ENCODE measurements around the gene CAV1.

The CAV1 gene

DNA sequence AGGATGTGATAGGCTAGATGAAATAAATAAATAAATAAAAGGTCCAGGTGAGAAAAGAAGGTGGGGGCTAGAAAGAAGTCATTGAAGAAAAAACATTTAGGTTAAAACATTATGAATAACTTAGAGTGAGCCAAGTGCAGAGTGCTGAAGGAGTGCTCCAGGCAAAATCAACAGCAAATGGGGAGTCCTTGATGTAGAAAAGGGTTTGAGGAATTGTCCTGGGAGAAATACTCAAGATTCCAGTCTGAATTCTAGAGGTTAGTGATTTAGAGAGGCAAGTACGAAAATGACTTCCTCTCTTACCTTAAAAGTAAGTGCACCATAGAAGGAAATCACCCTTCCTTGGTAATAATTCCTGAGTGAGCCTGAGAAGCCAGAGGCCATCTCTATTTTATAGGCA, 19.7 kb downstream of the CAV1 start:
- no peak for DNase-seq (ENCODE audit: low read depth)
- TF ChIP-seq, protein P1, sequence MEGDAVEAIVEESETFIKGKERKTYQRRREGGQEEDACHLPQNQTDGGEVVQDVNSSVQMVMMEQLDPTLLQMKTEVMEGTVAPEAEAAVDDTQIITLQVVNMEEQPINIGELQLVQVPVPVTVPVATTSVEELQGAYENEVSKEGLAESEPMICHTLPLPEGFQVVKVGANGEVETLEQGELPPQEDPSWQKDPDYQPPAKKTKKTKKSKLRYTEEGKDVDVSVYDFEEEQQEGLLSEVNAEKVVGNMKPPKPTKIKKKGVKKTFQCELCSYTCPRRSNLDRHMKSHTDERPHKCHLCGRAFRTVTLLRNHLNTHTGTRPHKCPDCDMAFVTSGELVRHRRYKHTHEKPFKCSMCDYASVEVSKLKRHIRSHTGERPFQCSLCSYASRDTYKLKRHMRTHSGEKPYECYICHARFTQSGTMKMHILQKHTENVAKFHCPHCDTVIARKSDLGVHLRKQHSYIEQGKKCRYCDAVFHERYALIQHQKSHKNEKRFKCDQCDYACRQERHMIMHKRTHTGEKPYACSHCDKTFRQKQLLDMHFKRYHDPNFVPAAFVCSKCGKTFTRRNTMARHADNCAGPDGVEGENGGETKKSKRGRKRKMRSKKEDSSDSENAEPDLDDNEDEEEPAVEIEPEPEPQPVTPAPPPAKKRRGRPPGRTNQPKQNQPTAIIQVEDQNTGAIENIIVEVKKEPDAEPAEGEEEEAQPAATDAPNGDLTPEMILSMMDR (IDR thresholded peaks at IDR 0.05; ENCODE audit: low read depth, low read length, missing control alignments), result no peak
- in situ Hi-C loops (cut with HindIII; ENCODE audit: low sequenced_read_pairs), result no loop called here
- no peak overlapping the region for H3K4me3 ChIP-seq (ENCODE audit: low read depth, low read length)

DNA sequence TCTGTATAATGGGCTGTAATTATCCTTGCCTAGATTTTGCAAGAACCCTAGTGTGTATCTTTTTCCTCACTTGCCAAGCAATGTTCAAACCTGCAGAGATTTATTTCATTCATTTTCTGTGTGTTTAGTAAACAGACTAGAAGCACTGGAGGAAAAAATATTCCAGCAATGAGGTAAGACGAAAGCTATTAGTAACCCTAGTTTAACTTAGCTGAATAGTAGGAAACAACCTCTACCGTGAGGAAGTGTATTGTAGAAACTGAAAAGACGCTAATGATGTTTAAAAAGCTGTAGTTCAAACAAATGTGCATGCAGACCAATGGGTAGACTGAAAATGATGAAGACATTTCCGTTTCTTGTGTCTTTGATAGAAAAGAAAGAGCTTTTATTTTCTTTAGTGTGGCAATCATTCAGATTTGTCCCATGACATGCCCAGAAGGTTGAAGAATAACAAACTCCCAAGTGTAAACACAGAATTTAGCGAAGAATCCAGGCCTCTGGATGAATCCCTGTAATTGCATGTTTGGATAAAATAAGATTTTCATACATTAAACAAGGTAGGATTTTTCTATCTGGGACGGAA, 20.7 kb downstream of the CAV1 start:
- DNase-seq (ENCODE audit: low read depth), result no peak
- no peak overlapping the region for H3K4me3 ChIP-seq (ENCODE audit: low read depth, low read length)
- TF ChIP-seq, protein P1 (IDR thresholded peaks at IDR 0.05; ENCODE audit: low read depth, low read length, missing control alignments), result no peak
- in situ Hi-C loops (cut with HindIII; ENCODE audit: low sequenced_read_pairs), result no loop called here

DNA sequence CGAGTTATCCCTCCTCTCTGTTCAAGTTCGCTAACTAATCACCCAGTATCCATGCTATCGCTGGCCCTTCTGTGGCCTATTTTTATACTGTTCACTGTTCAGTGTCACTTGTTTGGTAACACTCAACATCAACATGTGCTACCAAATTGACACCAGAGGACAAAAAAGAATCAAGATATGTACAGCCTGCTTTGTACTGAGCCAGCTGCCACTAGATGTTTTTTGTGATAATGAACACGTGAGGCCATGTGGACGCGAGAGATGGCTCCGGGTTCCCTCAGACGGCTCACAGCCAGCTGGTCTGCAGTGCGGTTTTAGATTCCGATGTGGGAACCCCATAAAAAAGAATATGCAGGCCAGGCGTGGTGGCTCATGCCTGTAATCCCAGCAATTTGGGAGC, 21.2 kb downstream of the CAV1 start:
- no peak overlapping the region for H3K4me3 ChIP-seq (ENCODE audit: low read depth, low read length)
- in situ Hi-C loops (cut with HindIII; ENCODE audit: low sequenced_read_pairs), result no loop called here
- DNase-seq (ENCODE audit: low read depth), result no peak
- TF ChIP-seq, protein P1 (IDR thresholded peaks at IDR 0.05; ENCODE audit: low read depth, low read length, missing control alignments), result no peak

DNA sequence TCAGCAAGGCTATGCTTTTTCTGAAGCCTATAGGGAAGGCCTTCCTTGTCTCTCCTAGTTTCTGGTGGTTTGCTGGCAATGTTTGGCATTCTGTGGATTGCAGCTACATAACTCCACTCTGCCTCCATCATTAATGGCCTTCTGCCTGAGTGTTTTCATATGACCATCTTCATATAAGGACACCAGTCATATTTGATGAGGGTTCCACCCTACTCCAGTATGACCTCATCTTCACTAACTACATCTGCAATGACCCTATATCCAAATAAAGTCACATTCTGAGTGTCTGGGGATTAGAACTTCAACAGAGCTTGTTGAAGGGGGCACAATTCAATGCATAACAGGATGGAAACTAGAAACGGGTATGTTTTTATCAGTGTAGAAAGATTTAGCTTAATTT, 22.1 kb downstream of the CAV1 start:
- no peak overlapping the region for H3K4me3 ChIP-seq (ENCODE audit: low read depth, low read length)
- DNase-seq (ENCODE audit: low read depth), result no peak
- in situ Hi-C loops (cut with HindIII; ENCODE audit: low sequenced_read_pairs), result no loop called here
- TF ChIP-seq, protein P1 (IDR thresholded peaks at IDR 0.05; ENCODE audit: low read depth, low read length, missing control alignments), result no peak

DNA sequence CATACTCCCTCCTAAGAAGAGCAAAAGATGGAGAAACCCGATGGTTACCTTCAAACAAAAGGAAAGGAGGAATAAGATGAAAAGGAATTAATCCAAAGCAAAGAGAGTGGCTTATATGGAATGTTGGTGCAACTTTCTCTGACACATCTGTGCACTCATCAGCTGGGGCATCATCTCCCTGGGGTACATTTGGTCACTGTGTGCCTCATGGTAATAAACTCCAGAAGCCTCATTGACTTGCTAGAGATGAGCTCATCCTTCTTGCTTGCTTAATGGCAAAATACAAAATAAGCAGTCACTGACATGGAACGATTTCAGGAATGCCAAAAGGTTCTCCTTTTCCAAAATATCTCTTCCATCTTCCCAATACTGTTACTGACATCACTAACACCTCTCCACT, 22.5 kb downstream of the CAV1 start:
- TF ChIP-seq, protein P1 (IDR thresholded peaks at IDR 0.05; ENCODE audit: low read depth, low read length, missing control alignments), result no peak
- H3K4me3 ChIP-seq (ENCODE audit: low read depth, low read length), result no peak overlapping the region
- in situ Hi-C loops (cut with HindIII; ENCODE audit: low sequenced_read_pairs), result no loop called here
- no peak for DNase-seq (ENCODE audit: low read depth)

DNA sequence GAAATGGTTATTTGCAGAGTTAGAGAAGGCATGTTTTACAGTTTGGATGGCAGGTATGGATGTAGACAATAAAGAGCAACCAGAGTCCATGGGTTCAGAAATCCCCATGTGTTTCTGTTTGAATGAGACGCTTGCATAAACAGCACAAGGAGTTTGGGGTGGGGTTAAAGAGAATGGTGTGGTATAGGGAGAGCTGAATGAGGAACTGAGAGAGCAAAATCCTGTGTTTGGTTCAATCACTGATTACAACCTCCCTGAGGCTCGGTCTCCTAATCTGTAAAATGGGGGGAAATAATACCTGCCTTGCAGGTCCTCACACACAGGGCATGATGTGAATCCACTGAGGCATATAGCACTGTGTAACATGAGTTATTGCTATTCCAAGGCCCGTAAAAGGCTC, 23.7 kb downstream of the CAV1 start:
- in situ Hi-C loops (cut with HindIII; ENCODE audit: low sequenced_read_pairs), result no loop called here
- no peak for DNase-seq (ENCODE audit: low read depth)
- TF ChIP-seq, protein P1 (IDR thresholded peaks at IDR 0.05; ENCODE audit: low read depth, low read length, missing control alignments), result no peak
- H3K4me3 ChIP-seq (ENCODE audit: low read depth, low read length), result no peak overlapping the region
